GM23248 (cell line): Measurements from ENCODE around the gene AHR. TPM values are rescaled to one million over a fixed set of nuclear protein-coding genes. Genes with fewer than 3 reads are reported as not detected.
A peak's percentile ranks its signal among the peaks of the same experiment; 100 is the strongest.

Experiments used
- DNase-seq: peaks from one replicate; pipeline ENCODE4 v3.0.0-alpha.2; 2015
- H2AFZ ChIP-seq: fragments of 200-600 bp; sonication (generic); 2 replicates; pipeline ENCODE4 v1.6.1; 2016; ENCODE audit warnings: antibody characterized with exemption
- H3F3A ChIP-seq: fragments of 200-600 bp; sonication (generic); 2 replicates; pipeline ENCODE4 v1.6.1; 2016; ENCODE audit warnings: mild to moderate bottlenecking, antibody characterized with exemption, mixed run types; ENCODE audit not compliant: insufficient read depth
- H3K27ac ChIP-seq: fragments of 200-600 bp; sonication (generic); 2 replicates; pipeline ENCODE4 v1.5.1; 2016; ENCODE audit warnings: mild to moderate bottlenecking
- H3K27me3 ChIP-seq: fragments of 200-600 bp; sonication (generic); replicated peaks from 2 replicates; pipeline ENCODE4 v1.6.1; 2016; ENCODE audit warnings: mild to moderate bottlenecking; ENCODE audit not compliant: insufficient read depth
- H3K36me3 ChIP-seq: fragments of 200-600 bp; sonication (generic); 2 replicates; pipeline ENCODE4 v1.6.1; 2016; ENCODE audit warnings: low read depth, mild to moderate bottlenecking
- H3K4me1 ChIP-seq: fragments of 200-600 bp; sonication (generic); 2 replicates; pipeline ENCODE4 v1.6.1; 2016; ENCODE audit warnings: mild to moderate bottlenecking; ENCODE audit not compliant: insufficient read depth
- H3K4me2 ChIP-seq: fragments of 200-600 bp; sonication (generic); one replicate; pipeline ENCODE4 v1.6.1; 2016; ENCODE audit warnings: mild to moderate bottlenecking; ENCODE audit not compliant: unreplicated experiment
- H3K4me3 ChIP-seq: fragments of 200-600 bp; sonication (generic); 2 replicates; pipeline ENCODE4 v1.5.1; 2016; ENCODE audit warnings: mild to moderate bottlenecking
- H3K79me2 ChIP-seq: fragments of 200-600 bp; sonication (generic); 2 replicates; pipeline ENCODE4 v1.6.1; 2016; ENCODE audit warnings: mild to moderate bottlenecking; ENCODE audit not compliant: insufficient read depth
- H3K9ac ChIP-seq: fragments of 200-600 bp; sonication (generic); 2 replicates; pipeline ENCODE4 v1.6.1; 2016; ENCODE audit warnings: mild to moderate bottlenecking
- H3K9me2 ChIP-seq: fragments of 200-600 bp; sonication (generic); 2 replicates; pipeline ENCODE4 v1.6.1; 2016; ENCODE audit warnings: mixed run types, mild to moderate bottlenecking, moderate library complexity; ENCODE audit not compliant: insufficient read depth
- H3K9me3 ChIP-seq: fragments of 200-600 bp; sonication (generic); one replicate; pipeline ENCODE4 v1.6.1; 2017; ENCODE audit warnings: low read depth
- H4K20me1 ChIP-seq: fragments of 200-600 bp; sonication (generic); 2 replicates; pipeline ENCODE4 v1.6.0; 2016; ENCODE audit not compliant: insufficient read depth
- EZH2 ChIP-seq: fragments of 200-600 bp; sonication (generic); IDR thresholded peaks from 2 replicates; pipeline ENCODE4 v1.6.1; 2018; ENCODE audit warnings: antibody characterized with exemption, mild to moderate bottlenecking; ENCODE audit not compliant: insufficient read depth, poor library complexity, severe bottlenecking
- EZH2phosphoT487 ChIP-seq: fragments of 200-600 bp; sonication (generic); IDR thresholded peaks from 2 replicates; pipeline ENCODE4 v1.6.1; 2018; ENCODE audit warnings: antibody characterized with exemption, moderate library complexity, mild to moderate bottlenecking, low read depth; ENCODE audit not compliant: insufficient read depth
- WGBS, 2 experiments: methylation state at CpG; one replicate each; pipeline ENCODE4 v1.1.6; 2015 to 2017; ENCODE audit warnings: low lambda C conversion rate in 2 of 2, low coverage in 1 of 2; ENCODE audit errors: missing lambda C conversion rate in 2 of 2; 5-methylcytosine and 5-hydroxymethylcytosine counted together
- in situ Hi-C: fragments of 300-500 bp; cut with MboI; formaldehyde crosslinking; loops from 2 replicates; pipeline ENCODE4 v1.15.0; 2020
- polyA plus RNA-seq: library from polyadenylated mRNA; unstranded; fragments of >200 nt; fragmentation: Nextera tagmentation; extraction: Ambion mirVana; gene quantifications from 2 replicates; pipeline ENCODE4 v1.2.1, GENCODE V29; 2016
- total RNA-seq: library from RNA; depleted of rRNA; stranded (reverse); fragments of >200 nt; shearing (Covaris generic); gene quantifications from 2 replicates; pipeline ENCODE4 v1.2.3, GENCODE V29; 2014

Gene AHR
- total and polyA plus RNA-seq, 2 experiments from 2014 or later, result 19.0 to 98.7 TPM

- peaks cover 100% of the 10 kb centered on the region for H3K79me2 ChIP-seq
- no peak for DNase-seq
- TF ChIP-seq EZH2phosphoT487, result no peak
- no peak for TF ChIP-seq EZH2
Measured at GRCh38 chr7:17319164-17320101, 21.0 kb downstream of the AHR start.

GRCh38 chr7:17320102-17320497 lies 21.6 kb downstream of the AHR start:
- Histone ChIP-seq H4K20me1 (no peaks in the 10 kb centered on the region), H3K36me3 (peaks cover 18% of the 10 kb centered on the region), H3K27me3 (no peaks in the 10 kb centered on the region), H3F3A (peaks cover 26% of the 10 kb centered on the region), H3K4me2 (peak overlapping the region; percentile 37), H3K9me3 (no peaks in the 10 kb centered on the region), H3K9me2 (no peaks in the 10 kb centered on the region), H3K79me2 (peaks cover 99% of the 10 kb centered on the region), H3K9ac (no peak overlapping the region), H2AFZ (no peak overlapping the region), H3K27ac (peak overlapping the region; percentile 22), H3K4me3 (no peak overlapping the region), H3K4me1 (peaks cover 38% of the 10 kb centered on the region)
- in situ Hi-C loops, result no loop called here
- no peak for TF ChIP-seq EZH2phosphoT487
- TF ChIP-seq EZH2, result no peak
- peak; percentile 42 for DNase-seq

More at GRCh38 chr7:17319164-17320101, 21.0 kb downstream of the AHR start:
- H3F3A ChIP-seq, result peaks cover 21% of the 10 kb centered on the region
- no peak overlapping the region for H3K4me2 ChIP-seq
- no peak overlapping the region; the same call in 1 of the 2 replicates for H3K27ac ChIP-seq
- H3K9me3 ChIP-seq, result no peaks in the 10 kb centered on the region
- WGBS, 2 experiments, result 95 to 97% methylated on average over 4 of the region's 4 CpGs
- in situ Hi-C loops, result no loop called here
- peaks cover 38% of the 10 kb centered on the region for H3K4me1 ChIP-seq
- peaks cover 18% of the 10 kb centered on the region for H3K36me3 ChIP-seq
- no peaks in the 10 kb centered on the region for H3K27me3 ChIP-seq
- no peaks in the 10 kb centered on the region for H3K9me2 ChIP-seq
- no peaks in the 10 kb centered on the region for H4K20me1 ChIP-seq
- H3K4me3 ChIP-seq, result no peak overlapping the region
- no peak overlapping the region for H3K9ac ChIP-seq
- H2AFZ ChIP-seq, result no peak overlapping the region

- in situ Hi-C loops, result no loop called here
- TF ChIP-seq EZH2phosphoT487 (no peak), EZH2 (no peak)
- Histone ChIP-seq H3K4me3 (no peak overlapping the region), H3F3A (peaks cover 31% of the 10 kb centered on the region), H3K79me2 (peaks cover 96% of the 10 kb centered on the region), H3K27ac (peak overlapping the region; percentile 22), H3K4me1 (peaks cover 44% of the 10 kb centered on the region), H3K27me3 (no peaks in the 10 kb centered on the region), H3K36me3 (peaks cover 20% of the 10 kb centered on the region), H3K4me2 (peak overlapping the region; percentile 37), H3K9ac (no peak overlapping the region), H4K20me1 (no peaks in the 10 kb centered on the region), H3K9me2 (no peaks in the 10 kb centered on the region), H3K9me3 (no peaks in the 10 kb centered on the region), H2AFZ (no peak overlapping the region)
- WGBS, 2 experiments, result 52 to 63% methylated on average over 2 of the region's 2 CpGs
- DNase-seq, result no peak
Measured at GRCh38 chr7:17320657-17321056, 22.2 kb downstream of the AHR start.

GRCh38 chr7:17325364-17325763 lies 26.9 kb downstream of the AHR start:
- Histone ChIP-seq H3K9me2 (no peaks in the 10 kb centered on the region; the same call in 1 of the 2 replicates), H3K9me3 (no peaks in the 10 kb centered on the region), H4K20me1 (no peaks in the 10 kb centered on the region), H3K27ac (peak overlapping the region; percentile 7; the same call in 1 of the 2 replicates), H3F3A (peaks cover 24% of the 10 kb centered on the region), H3K36me3 (peaks cover 51% of the 10 kb centered on the region), H3K27me3 (no peaks in the 10 kb centered on the region), H3K79me2 (peaks cover 74% of the 10 kb centered on the region), H3K9ac (no peak overlapping the region), H3K4me3 (no peak overlapping the region), H2AFZ (peak overlapping the region; percentile 13; the same call in 1 of the 2 replicates), H3K4me1 (peaks cover 23% of the 10 kb centered on the region), H3K4me2 (peak overlapping the region; percentile 18)
- in situ Hi-C loops, result no loop called here
- 26 to 29% methylated on average over 2 of the region's 2 CpGs for WGBS, 2 experiments
- TF ChIP-seq EZH2phosphoT487 (no peak), EZH2 (no peak)
- DNase-seq, result peak; percentile 51
